Left ventricle myocardium inferior (tissue), 1 donor: Measurements from ENCODE around the gene STEAP2. TPM values are rescaled to one million over a fixed set of nuclear protein-coding genes. Genes with fewer than 3 reads are reported as not detected.
A peak's percentile ranks its signal among the peaks of the same experiment; 100 is the strongest.

Source experiments
- DNase-seq: peaks from one replicate; pipeline ENCODE4 v3.0.0-alpha.2; 2020
- H3K27ac ChIP-seq: fragments of 200-600 bp; replicated peaks from 2 replicates; pipeline ENCODE4 v1.8.0; 2021
- H3K27me3 ChIP-seq: fragments of 200-600 bp; 2 replicates; pipeline ENCODE4 v1.8.0; 2021; ENCODE audit warnings: low read depth
- H3K36me3 ChIP-seq: fragments of 200-600 bp; 2 replicates; pipeline ENCODE4 v1.8.0; 2021
- H3K4me1 ChIP-seq: fragments of 200-600 bp; 2 replicates; pipeline ENCODE4 v1.8.0; 2021
- H3K4me3 ChIP-seq: fragments of 200-600 bp; 2 replicates; pipeline ENCODE4 v1.8.0; 2021; ENCODE audit warnings: mild to moderate bottlenecking, moderate library complexity
- H3K9me3 ChIP-seq: fragments of 200-600 bp; replicated peaks from 2 replicates; pipeline ENCODE4 v1.8.0; 2021
- CTCF ChIP-seq: fragments of 200-600 bp; IDR thresholded peaks from 2 replicates; pipeline ENCODE4 v1.8.0; 2021; ENCODE audit warnings: antibody characterized with exemption, mild to moderate bottlenecking, borderline replicate concordance
- intact Hi-C: fragments of 100-400 bp; cut with micrococcal nuclease; formaldehyde crosslinking; loops from one replicate; pipeline ENCODE4 v1.11.0; 2022
- total RNA-seq: library from RNA; stranded (reverse); fragmentation: NEBNext Ultra II Directional; extraction: Animal tissue kit (Norgen Biotek cat#: 25700); gene quantifications from one replicate; pipeline ENCODE4 v1.2.1, GENCODE V29; 2021
- donor health status: DM: no; HTN: yes; CAD: no; lungs with severe emphysema.

The STEAP2 gene
- total RNA-seq, 1 donor from 2014 or later: 6.1 TPM

- Histone ChIP-seq H3K4me1 (peaks cover 6% of the 10 kb centered on the region), H3K4me3 (no peak overlapping the region), H3K27ac (no peak overlapping the region), H3K9me3 (no peaks in the 10 kb centered on the region), H3K27me3 (no peaks in the 10 kb centered on the region), H3K36me3 (no peaks in the 10 kb centered on the region)
- intact Hi-C loops: no loop called here
- TF ChIP-seq CTCF: no peak
- no peak for DNase-seq
These were observed 28.2 kb downstream of the STEAP2 start for GRCh38 chr7:90239625-90240228.

- no peaks in the 10 kb centered on the region for H3K27me3 ChIP-seq
- no peaks in the 10 kb centered on the region for H3K36me3 ChIP-seq
- no peak for TF ChIP-seq CTCF
- H3K9me3 ChIP-seq: no peaks in the 10 kb centered on the region
- intact Hi-C loops: no loop called here
- peaks cover 23% of the 10 kb centered on the region for H3K4me1 ChIP-seq
- DNase-seq: no peak
- H3K27ac ChIP-seq: no peak overlapping the region
- H3K4me3 ChIP-seq: no peak overlapping the region
These were observed 31.0 kb downstream of the STEAP2 start for GRCh38 chr7:90242369-90243168.

- Histone ChIP-seq H3K4me1 (peaks cover 23% of the 10 kb centered on the region), H3K27me3 (no peaks in the 10 kb centered on the region), H3K36me3 (no peaks in the 10 kb centered on the region), H3K9me3 (no peaks in the 10 kb centered on the region), H3K4me3 (no peak overlapping the region), H3K27ac (no peak overlapping the region)
- TF ChIP-seq CTCF: no peak
- DNase-seq: no peak
- intact Hi-C loops: no loop called here
These were observed 32.0 kb downstream of the STEAP2 start for GRCh38 chr7:90243556-90243955.

- intact Hi-C loops: no loop called here
- H3K27me3 ChIP-seq: no peaks in the 10 kb centered on the region
- peaks cover 23% of the 10 kb centered on the region for H3K4me1 ChIP-seq
- no peak for DNase-seq
- TF ChIP-seq CTCF: no peak
- H3K4me3 ChIP-seq: peak overlapping the region; percentile 96
- no peaks in the 10 kb centered on the region for H3K9me3 ChIP-seq
- H3K27ac ChIP-seq: peak overlapping the region; percentile 31
- H3K36me3 ChIP-seq: no peaks in the 10 kb centered on the region
These were observed 33.0 kb downstream of the STEAP2 start for GRCh38 chr7:90244565-90244908.

GRCh38 chr7:90244909-90245851, 33.6 kb downstream of the STEAP2 start, which contains the start of gene CFAP69:
CFAP69 (plus strand) TSS chr7:90245174; CDS start chr7:90245425, 251 bp downstream.
- peaks cover 23% of the 10 kb centered on the region for H3K4me1 ChIP-seq
- no peaks in the 10 kb centered on the region for H3K9me3 ChIP-seq
- peak; percentile 59 for TF ChIP-seq CTCF
- H3K27ac ChIP-seq: peak within 1 kb of the TSS; percentile 31
- H3K36me3 ChIP-seq: no peaks in the 10 kb centered on the region
- no peaks in the 10 kb centered on the region for H3K27me3 ChIP-seq
- intact Hi-C loops: no loop called here
- H3K4me3 ChIP-seq: peak within 1 kb of the TSS; percentile 96
- DNase-seq: peak; percentile 93
